ENCODE data around the gene PPP4C.

DNA sequence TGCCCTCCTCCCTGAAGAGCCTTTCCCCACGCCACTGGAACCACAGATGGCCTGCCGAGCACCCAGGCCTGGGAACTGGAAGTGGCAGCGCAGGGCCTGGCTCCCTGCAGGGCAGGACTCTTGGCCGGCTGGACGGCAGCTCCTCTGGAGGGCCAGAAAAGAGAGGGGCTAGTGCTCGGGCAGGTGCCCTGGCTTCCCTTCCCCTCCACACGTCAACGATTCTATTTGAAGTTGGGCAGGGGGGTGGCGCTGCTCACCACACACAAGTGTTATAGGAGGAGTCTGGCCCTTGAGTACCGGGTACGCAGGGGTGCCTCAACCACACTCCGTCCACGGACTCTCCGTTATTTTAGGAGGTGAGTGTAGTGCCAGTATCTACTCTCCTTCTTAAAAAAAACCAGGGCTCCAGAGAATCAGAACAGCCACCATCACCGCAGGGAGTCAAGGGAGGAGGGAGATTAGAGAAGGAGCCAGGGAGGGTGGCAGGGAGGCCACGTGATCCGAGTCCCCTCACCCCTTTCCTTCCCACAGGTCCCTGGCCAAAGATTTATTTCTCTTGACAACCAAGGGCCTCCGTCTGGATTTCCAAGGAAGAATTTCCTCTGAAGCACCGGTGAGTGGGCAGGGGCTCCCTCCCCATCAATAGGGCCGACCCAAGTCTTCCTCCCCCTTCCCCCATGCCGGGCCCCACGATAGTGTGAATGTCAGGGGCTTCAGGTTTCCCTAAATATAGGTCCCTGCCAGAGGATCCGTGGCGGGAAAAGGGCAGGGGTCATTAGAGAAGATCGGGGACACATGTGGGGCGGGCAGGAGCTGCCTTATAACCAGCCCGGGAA is 11.7 kb upstream of the PPP4C start:
- TF ChIP-seq, protein P1, sequence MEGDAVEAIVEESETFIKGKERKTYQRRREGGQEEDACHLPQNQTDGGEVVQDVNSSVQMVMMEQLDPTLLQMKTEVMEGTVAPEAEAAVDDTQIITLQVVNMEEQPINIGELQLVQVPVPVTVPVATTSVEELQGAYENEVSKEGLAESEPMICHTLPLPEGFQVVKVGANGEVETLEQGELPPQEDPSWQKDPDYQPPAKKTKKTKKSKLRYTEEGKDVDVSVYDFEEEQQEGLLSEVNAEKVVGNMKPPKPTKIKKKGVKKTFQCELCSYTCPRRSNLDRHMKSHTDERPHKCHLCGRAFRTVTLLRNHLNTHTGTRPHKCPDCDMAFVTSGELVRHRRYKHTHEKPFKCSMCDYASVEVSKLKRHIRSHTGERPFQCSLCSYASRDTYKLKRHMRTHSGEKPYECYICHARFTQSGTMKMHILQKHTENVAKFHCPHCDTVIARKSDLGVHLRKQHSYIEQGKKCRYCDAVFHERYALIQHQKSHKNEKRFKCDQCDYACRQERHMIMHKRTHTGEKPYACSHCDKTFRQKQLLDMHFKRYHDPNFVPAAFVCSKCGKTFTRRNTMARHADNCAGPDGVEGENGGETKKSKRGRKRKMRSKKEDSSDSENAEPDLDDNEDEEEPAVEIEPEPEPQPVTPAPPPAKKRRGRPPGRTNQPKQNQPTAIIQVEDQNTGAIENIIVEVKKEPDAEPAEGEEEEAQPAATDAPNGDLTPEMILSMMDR (conservative IDR thresholded peaks at IDR 0.05; ENCODE audit: low read depth, low read length): peak; percentile 38
- TF ChIP-seq EZH2phosphoT487 (IDR thresholded peaks at IDR 0.05; ENCODE audit: borderline replicate concordance, low read length): no peak
